Heart left ventricle (tissue), 13 donors: ENCODE results near the gene STIP1.

Experiments
- CTCF ChIP-seq, 12 donors: fragments of 200-600 bp; sonication (generic) in 4 of 12; IDR thresholded peaks; one replicate each; pipeline versions ENCODE4 v1.5.0 to v1.8.0; 2018 to 2022; ENCODE audit warnings: antibody characterized with exemption in 12 of 12, mild to moderate bottlenecking in 5 of 12
- POLR2A ChIP-seq, 2 donors: fragments of 450-650 bp; IDR thresholded peaks; one replicate each; pipeline ENCODE4 v1.6.1; 2017; ENCODE audit warnings: antibody characterized with exemption in 2 of 2, mild to moderate bottlenecking in 2 of 2, moderate library complexity in 2 of 2
- donor health status: ischemic (EF 13 %, LVEDD 7.1; RV severe dilation, severe dysfunction).
- donor health status: DM: no; HTN: yes; CAD: no.
- donor health status: DM: no; HTN: no; CAD: no.
- donor health status: ischemic (EF 25% LVEDD 6.9; RV normal size, moderate dysfunction).
- donor health status: ischemic (EF 25% LVEDD 5.7; RV mildly dilated, moderate dysfunction).
- donor health status: ischemic (EF 35%, LVEDD 5.7; RV mildly dilated, moderate dysfunction).
- donor health status: nonischemic (EF 11% LVEDD 7.7; RV severe dilation, severe dysfunction).
- donor health status: DM: yes; HTN: yes; CAD: no.
- donor health status: PGD.
- donor health status: ischemic (EF 29% LVEDD 5.4; RV normal size, mild dysfunction).
- donor health status: nonischemic (EF 23%, LVEDD 6.1; RV moderate dilation, normal function).

- TF ChIP-seq CTCF (IDR thresholded peaks at IDR 0.05) (peak in 1 of 12 donors; percentile 5), POLR2A (IDR thresholded peaks at IDR 0.05) (peak in 1 of 2 donors; percentile 51)
Observed at GRCh38 chr11:64233913-64234586, 48.1 kb downstream of the STIP1 start, which contains the start of gene VEGFB.
